HG02938 (cell line): ENCODE results near the gene USP9X.
"Not testable (repeated sequence)": the region's sequence is repeated elsewhere in the genome, so short reads cannot be mapped to it uniquely, and the experiment has no call there.

ENCODE experiments used
- ATAC-seq: cut with Tn5 transposase; IDR thresholded peaks from one replicate; pipeline ENCODE4 v1.9.1; 2021; ENCODE audit warnings: mild to moderate bottlenecking, moderate library complexity; ENCODE audit not compliant: unreplicated experiment

USP9X gene

GRCh38 chrX:41178201-41178600, 93.0 kb downstream of the USP9X start:
- no peak for ATAC-seq

- peak; percentile 57 for ATAC-seq
Measured at GRCh38 chrX:41180194-41180908, 95.1 kb downstream of the USP9X start.

- ATAC-seq: peak; percentile 64
Measured at GRCh38 chrX:41184312-41184711, 99.1 kb downstream of the USP9X start.

DNA sequence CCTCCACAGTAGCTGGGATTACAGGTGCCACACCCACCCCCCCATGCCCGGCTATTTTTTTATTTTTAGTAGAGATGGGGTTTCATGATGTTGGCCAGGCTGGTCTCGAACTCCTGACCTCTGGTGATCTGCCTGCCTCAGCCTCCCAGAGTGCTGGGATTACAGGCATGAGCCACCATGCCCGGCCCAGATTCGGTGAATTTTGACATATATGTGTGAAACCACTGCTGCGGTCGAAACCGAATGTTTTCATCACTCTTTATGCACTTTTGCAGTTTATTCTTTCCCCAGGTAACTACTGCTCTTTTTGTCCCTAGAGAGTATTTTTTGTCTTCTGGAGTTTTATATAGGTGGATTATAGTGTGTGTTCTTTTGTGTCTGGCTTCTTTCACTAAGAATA, 101.7 kb downstream of the USP9X start:
- not testable (repeated sequence) for ATAC-seq

DNA sequence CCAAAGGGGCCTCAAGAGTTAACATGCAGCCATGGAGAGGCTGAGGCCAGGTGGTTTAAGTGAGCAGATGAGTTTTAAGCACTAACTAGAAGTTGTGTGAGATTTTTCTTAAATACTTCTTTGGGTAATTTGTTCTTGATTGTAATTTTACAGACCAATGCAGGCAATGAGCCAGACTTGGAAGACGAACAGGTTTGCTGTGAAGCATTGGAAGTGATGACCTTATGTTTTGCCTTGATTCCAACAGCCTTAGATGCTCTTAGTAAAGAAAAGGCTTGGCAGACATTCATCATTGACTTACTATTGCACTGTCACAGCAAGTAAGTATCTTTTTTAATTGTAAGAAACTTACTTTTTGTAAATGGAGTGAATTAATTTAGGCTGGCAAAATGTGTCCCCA, 103.9 kb downstream of the USP9X start:
- no peak for ATAC-seq

GRCh38 chrX:41192880-41193279, 107.6 kb downstream of the USP9X start:
- no peak for ATAC-seq

DNA sequence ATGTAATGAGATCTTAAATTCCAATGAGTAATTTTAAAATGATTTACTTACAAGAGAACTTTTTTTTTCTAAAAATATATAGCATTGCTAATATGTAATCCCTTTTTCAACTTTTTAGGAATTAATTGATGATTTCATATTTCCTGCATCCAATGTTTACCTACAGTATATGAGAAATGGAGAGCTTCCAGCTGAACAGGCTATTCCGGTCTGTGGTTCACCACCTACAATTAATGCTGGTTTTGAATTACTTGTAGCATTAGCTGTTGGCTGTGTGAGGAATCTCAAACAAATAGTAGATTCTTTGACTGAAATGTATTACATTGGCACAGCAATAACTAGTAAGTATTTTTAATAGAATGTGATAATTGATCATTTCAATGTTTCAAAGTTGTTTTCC, 113.2 kb downstream of the USP9X start:
- ATAC-seq: no peak

- no peak for ATAC-seq
Measured at GRCh38 chrX:41200785-41201184, 115.5 kb downstream of the USP9X start.

DNA sequence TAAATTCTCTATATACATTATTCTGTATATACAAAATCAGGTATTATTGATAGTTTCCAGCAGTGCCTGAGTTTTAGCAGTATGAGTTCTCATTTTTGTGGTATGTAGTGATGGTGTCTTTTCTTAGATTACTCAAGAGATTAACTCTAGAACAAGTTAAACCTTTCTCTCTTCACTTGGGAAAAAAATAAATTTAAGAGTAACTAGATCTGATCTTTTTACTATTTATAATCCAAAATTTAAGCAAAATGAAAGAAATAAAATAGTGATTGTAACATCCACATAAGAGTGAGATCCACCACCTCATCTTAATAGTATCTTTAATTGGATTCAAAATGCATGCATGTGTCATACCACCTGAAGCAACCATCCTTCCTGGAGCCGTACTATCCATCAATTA, 124.6 kb downstream of the USP9X start:
- ATAC-seq: no peak

- ATAC-seq: no peak
Measured at GRCh38 chrX:41224605-41225004, 139.4 kb downstream of the USP9X start.

GRCh38 chrX:41233988-41234387, 148.7 kb downstream of the USP9X start:
- ATAC-seq: no peak

DNA sequence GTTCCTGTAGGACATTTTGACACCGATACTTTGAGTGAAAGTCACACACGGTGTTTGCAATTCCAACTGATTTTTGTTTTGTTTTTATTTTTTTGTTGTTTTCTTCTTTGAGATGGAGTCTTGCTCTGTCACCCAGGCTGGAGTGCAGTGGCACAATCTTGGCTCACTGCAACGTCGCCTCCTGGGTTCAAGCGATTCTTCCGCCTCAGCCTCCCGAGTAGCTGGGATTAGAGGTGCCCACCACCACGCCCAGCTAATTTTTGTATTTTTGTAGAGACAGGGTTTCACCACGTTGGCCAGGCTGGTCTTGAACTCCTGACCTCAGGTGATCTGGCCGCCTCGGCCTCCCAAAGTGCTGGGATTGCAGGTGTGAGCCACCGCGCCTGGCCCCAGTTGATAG, 149.2 kb downstream of the USP9X start:
- not testable (repeated sequence) for ATAC-seq

DNA sequence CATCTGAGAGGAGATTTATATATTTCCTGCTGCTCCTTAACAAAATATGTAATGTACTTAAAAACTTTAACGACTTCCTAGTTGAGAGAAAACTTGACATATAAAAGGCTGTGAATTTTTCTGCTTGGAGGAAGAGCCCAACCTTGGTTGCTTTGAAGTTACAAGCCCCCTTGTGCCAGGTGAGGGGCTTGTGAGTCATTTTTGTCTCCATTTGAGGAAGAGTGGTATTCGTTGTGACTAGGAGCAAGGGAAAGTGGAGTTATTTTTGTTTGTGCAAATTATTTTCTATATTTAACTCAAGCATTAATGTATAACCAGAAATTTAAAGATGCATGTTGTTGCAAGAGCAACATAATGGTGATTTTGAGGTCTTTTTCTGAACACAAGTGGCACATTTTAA, 149.7 kb downstream of the USP9X start:
- ATAC-seq: no peak

- ATAC-seq: peak; percentile 45
Measured at GRCh38 chrX:41236629-41237028, 151.4 kb downstream of the USP9X start.

DNA sequence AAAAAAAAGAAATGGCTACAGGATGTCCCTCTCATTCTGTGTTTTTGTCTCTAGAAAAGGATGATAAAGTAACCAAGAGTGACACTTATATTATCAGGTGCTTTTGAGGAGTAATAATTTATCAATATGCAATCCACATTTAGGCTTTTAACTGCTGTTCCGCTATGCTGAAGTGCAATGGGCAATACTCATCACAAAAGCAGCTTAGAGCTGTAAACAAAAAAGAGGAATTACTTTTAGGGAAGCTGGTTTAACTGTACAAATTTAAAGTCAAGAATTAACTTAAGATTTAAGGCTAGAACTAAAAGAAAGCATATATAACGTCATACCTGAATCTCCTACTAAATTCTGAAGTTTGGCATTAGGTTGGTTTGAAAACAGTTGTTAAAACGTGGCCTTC, 155.3 kb downstream of the USP9X start:
- ATAC-seq: no peak

DNA sequence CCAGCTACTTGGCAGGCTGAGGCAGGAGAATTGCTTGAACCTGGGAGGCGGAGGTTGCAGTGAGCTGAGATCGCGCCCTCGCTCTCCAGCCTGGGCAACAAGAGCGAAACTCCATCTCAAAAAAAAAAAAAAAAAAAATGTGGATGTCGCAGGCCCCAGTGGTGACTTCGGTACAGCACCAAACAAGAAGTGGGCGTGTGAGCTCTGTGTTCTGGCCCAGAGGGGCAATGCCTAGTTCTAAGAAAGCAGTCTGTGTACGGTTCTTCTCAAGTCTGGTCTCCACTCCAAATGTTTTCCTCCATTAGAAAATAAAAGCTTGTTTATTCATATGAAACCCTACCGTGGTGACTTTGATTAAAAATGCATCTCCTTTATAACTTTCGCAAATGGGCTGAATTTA, 156.7 kb downstream of the USP9X start:
- no peak for ATAC-seq

- no peak for ATAC-seq
Measured at GRCh38 chrX:41245641-41246040, 160.4 kb downstream of the USP9X start.

- no peak for ATAC-seq
Measured at GRCh38 chrX:41250867-41251266, 165.6 kb downstream of the USP9X start.

DNA sequence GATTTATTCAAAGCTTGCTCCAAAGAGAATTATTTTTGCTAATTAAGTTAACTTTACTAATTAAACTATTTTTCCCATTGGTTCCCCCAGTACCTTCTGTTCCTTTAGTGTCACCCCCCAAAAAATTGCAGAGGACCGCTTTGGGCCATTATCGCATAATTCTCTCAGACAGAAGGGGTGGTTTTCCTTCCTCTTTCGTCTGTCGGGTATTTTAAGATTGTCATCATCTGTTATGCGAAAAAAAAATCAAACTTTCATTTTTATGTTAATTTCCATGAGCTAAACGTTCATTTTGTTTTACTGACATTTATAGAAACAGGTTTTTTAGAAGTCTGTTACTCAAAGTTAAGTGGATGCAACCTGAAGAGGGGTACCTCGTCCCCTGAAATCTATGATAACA, 172.6 kb downstream of the USP9X start:
- no peak for ATAC-seq

DNA sequence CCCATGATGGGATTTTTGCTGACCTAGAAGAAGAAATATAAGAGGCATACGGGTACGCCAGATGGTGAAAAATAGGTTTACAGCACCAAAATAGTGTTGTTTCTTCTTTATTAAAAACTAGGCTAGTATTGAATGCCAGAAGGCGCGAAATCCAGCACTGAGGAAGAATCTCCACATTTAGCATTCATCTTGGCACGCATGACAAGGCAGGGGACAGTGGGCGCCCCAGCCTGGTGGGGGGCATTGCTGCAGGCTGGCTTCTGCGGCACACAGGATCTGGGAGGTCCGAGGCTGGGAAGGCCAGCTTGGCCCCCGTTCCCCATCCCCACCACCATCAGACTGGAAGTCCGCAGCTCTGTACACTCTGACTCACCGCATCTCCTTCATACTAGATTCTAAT, 173.0 kb downstream of the USP9X start:
- ATAC-seq: no peak

DNA sequence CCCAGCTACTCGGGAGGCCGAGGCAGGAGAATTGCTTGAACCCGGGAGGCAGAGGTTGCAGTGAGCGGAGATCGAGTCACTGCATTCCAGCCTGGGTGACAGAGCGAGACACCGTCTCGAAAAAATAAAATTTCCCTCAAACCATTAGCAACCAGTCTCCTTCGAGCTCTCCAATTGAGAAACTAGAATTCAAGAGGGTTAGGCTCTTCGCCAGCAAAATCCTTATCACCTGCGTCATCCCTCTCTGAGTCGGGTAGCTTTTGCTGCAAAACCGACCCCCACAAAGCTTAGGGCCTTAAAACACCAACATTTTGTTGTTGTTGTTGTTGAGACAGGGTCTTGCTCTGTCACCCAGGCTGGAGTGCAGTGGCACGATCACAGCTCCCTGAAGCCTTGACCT, 173.6 kb downstream of the USP9X start:
- no peak for ATAC-seq

- no peak for ATAC-seq
Measured at GRCh38 chrX:41259516-41259915, 174.3 kb downstream of the USP9X start.

DNA sequence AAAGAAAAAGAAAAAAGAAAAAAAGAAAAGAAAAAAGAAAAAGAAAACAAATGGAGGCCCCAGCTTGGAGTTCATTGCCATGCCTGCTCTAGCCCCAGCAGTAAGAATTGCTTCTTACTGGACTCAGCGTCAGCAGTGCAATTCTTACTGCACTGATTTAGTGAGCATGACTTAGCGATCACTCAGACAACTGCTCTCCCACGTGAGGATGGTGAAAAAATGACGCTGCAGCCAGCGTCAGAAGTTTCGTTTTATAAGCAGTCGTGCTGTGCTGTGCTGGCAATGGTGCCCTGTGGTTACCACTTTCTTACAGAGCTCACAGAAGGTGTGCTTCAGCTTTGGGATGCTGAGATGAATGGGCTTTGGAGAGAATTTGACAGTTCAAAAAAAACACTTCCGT, 180.4 kb downstream of the USP9X start:
- no peak for ATAC-seq
